Measurements from ENCODE around the gene CD8B. TPM values are rescaled to one million over a fixed set of nuclear protein-coding genes. Genes with fewer than 3 reads are reported as not detected.

Gene CD8B
- total RNA-seq, 2 experiments from 2014 or later = 0.75 to 1.1 TPM

DNA sequence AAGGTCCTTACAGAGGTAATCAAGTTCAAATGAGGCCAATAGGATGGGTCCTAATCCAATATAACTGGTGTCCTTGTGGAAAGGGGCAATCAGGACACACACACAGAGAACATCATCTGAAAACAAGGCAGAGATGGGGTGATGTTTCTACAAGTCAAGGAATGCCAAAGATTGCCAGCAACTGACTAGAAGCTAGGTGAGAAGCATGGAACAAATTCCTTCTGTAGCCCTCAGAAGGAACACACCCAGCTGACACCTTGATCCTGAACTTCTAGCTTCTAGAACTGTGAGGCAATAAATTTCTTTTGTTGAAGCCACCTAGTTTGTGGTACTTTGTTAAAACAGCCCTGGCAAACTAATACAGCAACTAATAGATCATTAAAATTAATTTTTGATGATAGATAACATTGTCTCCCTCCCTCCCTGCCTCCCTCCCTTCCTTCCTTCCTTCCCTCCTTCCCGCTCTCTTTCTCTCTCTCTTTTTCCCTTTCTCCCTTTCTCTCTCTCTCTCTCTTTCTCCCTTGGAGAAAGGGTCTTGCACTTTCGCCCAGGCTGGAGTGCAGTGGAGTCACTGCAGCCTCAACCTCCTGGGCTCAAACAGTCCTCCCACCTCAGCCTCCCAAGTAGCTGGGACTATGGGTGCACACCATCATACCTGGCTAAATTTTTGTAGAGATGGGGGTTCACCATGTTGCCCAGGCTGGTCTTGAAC is 60.7 kb downstream of the CD8B start:
- H3K27me3 ChIP-seq (ENCODE audit: control insufficient read depth in 1 of 2, insufficient read depth in 2 of 2, low read length in 2 of 2) = peaks cover 2 to 5% of the 10 kb centered on the region in 2 experiments
- TF ChIP-seq CTCF (IDR thresholded peaks at IDR 0.05) = no peak
- Mint-ChIP-seq H3K27ac (no peak overlapping the region), H3K9me3 (peaks cover 10% of the 10 kb centered on the region), H3K27me3 (peaks cover 4% of the 10 kb centered on the region), H3K4me3 (no peak overlapping the region), H3K36me3 (ENCODE audit: low read depth) (peaks cover 2% of the 10 kb centered on the region), H3K4me1 (ENCODE audit: low read depth) (no peaks in the 10 kb centered on the region)
- POLR2A ChIA-PET = no interaction called here
- CTCF ChIA-PET = no interaction called here
- ATAC-seq (ENCODE audit: poor library complexity) = no peak
- H3K27ac ChIP-seq (ENCODE audit: low read depth in 1 of 2, low read length in 2 of 2) = no peak overlapping the region
- peaks cover 9 to 15% of the 10 kb centered on the region in 2 experiments for H3K9me3 ChIP-seq (ENCODE audit: control insufficient read depth in 1 of 2, insufficient read depth in 1 of 2, low read length in 2 of 2)
- no peak overlapping the region for H3K4me3 ChIP-seq (ENCODE audit: low read length)
- DNase-seq = no peak
- H3K36me3 ChIP-seq (ENCODE audit: insufficient read depth, low read length) = no peaks in the 10 kb centered on the region
- intact Hi-C loops (cut with DNase I, micrococcal nuclease) = no loop called here
- no peaks in the 10 kb centered on the region for H3K4me1 ChIP-seq (ENCODE audit: insufficient read depth, low read length)

- ChIA-PET POLR2A (no interaction called here), CTCF (no interaction called here)
- peaks cover 21% of the 10 kb centered on the region for H3K4me1 ChIP-seq (ENCODE audit: insufficient read depth, low read length)
- peak in 1 of 14 experiments; percentile 74 for DNase-seq
- peaks cover 14 to 23% of the 10 kb centered on the region in 2 experiments for H3K9me3 ChIP-seq (ENCODE audit: control insufficient read depth in 1 of 2, insufficient read depth in 1 of 2, low read length in 2 of 2)
- Mint-ChIP-seq H3K4me3 (no peak overlapping the region), H3K4me1 (ENCODE audit: low read depth) (peaks cover 22% of the 10 kb centered on the region), H3K9me3 (peaks cover 16% of the 10 kb centered on the region), H3K36me3 (ENCODE audit: low read depth) (peaks cover 13% of the 10 kb centered on the region), H3K27me3 (peaks cover 60% of the 10 kb centered on the region), H3K27ac (no peak overlapping the region)
- no peak overlapping the region for H3K27ac ChIP-seq (ENCODE audit: low read depth in 1 of 2, low read length in 2 of 2)
- ATAC-seq (ENCODE audit: poor library complexity) = no peak
- H3K36me3 ChIP-seq (ENCODE audit: insufficient read depth, low read length) = no peaks in the 10 kb centered on the region
- no peak for TF ChIP-seq CTCF (IDR thresholded peaks at IDR 0.05)
- H3K27me3 ChIP-seq (ENCODE audit: control insufficient read depth in 1 of 2, insufficient read depth in 2 of 2, low read length in 2 of 2) = peaks cover 46 to 50% of the 10 kb centered on the region in 2 experiments
- H3K4me3 ChIP-seq (ENCODE audit: low read length) = no peak overlapping the region
- intact Hi-C loops (cut with DNase I, micrococcal nuclease) = no loop called here
Measured at GRCh38 chr2:86794861-86795260, 66.8 kb downstream of the CD8B start.

DNA sequence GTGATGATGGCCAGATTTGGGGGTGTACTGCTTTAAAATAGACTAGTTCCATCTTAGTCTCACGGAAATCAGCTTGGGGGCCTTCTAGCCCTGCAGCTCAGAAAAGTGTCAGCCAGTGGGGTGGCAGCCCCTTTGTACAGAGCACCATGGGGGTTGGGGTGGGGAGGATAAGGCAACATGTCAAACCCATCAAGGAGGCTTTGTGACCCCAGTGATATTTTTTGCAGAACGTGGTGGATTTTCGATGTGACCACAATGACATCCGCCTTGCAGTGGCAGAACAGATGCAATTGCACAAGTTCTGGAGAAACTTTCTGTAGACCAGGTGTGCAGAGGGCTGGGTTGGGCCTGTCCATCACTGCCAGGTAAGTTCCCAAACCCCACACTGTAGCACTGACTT is 67.9 kb downstream of the CD8B start:
- no peak for ATAC-seq (ENCODE audit: poor library complexity)
- peaks cover 20 to 23% of the 10 kb centered on the region in 2 experiments for H3K9me3 ChIP-seq (ENCODE audit: control insufficient read depth in 1 of 2, insufficient read depth in 1 of 2, low read length in 2 of 2)
- TF ChIP-seq CTCF (IDR thresholded peaks at IDR 0.05) = no peak
- intact Hi-C loops (cut with DNase I, micrococcal nuclease) = no loop called here
- Mint-ChIP-seq H3K4me3 (no peak overlapping the region), H3K27ac (no peak overlapping the region), H3K9me3 (peaks cover 16% of the 10 kb centered on the region), H3K4me1 (ENCODE audit: low read depth) (peaks cover 22% of the 10 kb centered on the region), H3K27me3 (peaks cover 64% of the 10 kb centered on the region), H3K36me3 (ENCODE audit: low read depth) (peaks cover 13% of the 10 kb centered on the region)
- H3K27me3 ChIP-seq (ENCODE audit: control insufficient read depth in 1 of 2, insufficient read depth in 2 of 2, low read length in 2 of 2) = peaks cover 52 to 60% of the 10 kb centered on the region in 2 experiments
- no peak overlapping the region for H3K4me3 ChIP-seq (ENCODE audit: low read length)
- DNase-seq = peak in 1 of 14 experiments; percentile 79
- H3K27ac ChIP-seq (ENCODE audit: low read depth in 1 of 2, low read length in 2 of 2) = no peak overlapping the region
- POLR2A ChIA-PET = no interaction called here
- no peaks in the 10 kb centered on the region for H3K36me3 ChIP-seq (ENCODE audit: insufficient read depth, low read length)
- CTCF ChIA-PET = no interaction called here
- H3K4me1 ChIP-seq (ENCODE audit: insufficient read depth, low read length) = peaks cover 28% of the 10 kb centered on the region
